Loucy (cell line): ENCODE data around the gene SEMA5A.

ENCODE experiments used
- H2AFZ ChIP-seq: fragments of 200-600 bp; sonication (generic); 2 replicates; pipeline ENCODE4 v1.6.0; 2016; ENCODE audit warnings: antibody characterized with exemption, mild to moderate bottlenecking, low read length, moderate library complexity
- H3F3A ChIP-seq: fragments of 200-600 bp; 2 replicates; pipeline ENCODE4 v1.6.0; 2016; ENCODE audit warnings: antibody characterized with exemption, low read depth, mild to moderate bottlenecking
- H3K27me3 ChIP-seq: fragments of 200-600 bp; sonication (generic); 2 replicates; pipeline ENCODE4 v1.6.1; 2014; ENCODE audit warnings: low read length, mild to moderate bottlenecking; ENCODE audit not compliant: insufficient read depth, poor library complexity, severe bottlenecking
- H3K36me3 ChIP-seq: fragments of 200-600 bp; sonication (generic); 2 replicates; pipeline ENCODE4 v1.6.1; 2016; ENCODE audit warnings: low read length; ENCODE audit not compliant: insufficient read depth
- H3K4me1 ChIP-seq: fragments of 200-600 bp; sonication (generic); 2 replicates; pipeline ENCODE4 v1.5.1; 2014; ENCODE audit warnings: low read length, mild to moderate bottlenecking; ENCODE audit not compliant: insufficient read depth, poor library complexity, severe bottlenecking
- H3K4me2 ChIP-seq: fragments of 200-600 bp; sonication (generic); 2 replicates; pipeline ENCODE4 v1.6.0; 2014; ENCODE audit warnings: antibody characterized with exemption, low read length, low read depth, mild to moderate bottlenecking; ENCODE audit not compliant: poor library complexity, severe bottlenecking
- H3K4me3 ChIP-seq: fragments of 200-600 bp; sonication (generic); 2 replicates; pipeline ENCODE4 v1.5.1; 2014; ENCODE audit warnings: low read length, mild to moderate bottlenecking, mixed read lengths; ENCODE audit not compliant: poor library complexity, severe bottlenecking
- H3K79me2 ChIP-seq: fragments of 200-600 bp; sonication (generic); 2 replicates; pipeline ENCODE4 v1.6.1; 2014; ENCODE audit warnings: low read length; ENCODE audit not compliant: insufficient read depth
- H3K9ac ChIP-seq: fragments of 200-600 bp; sonication (generic); 2 replicates; pipeline ENCODE4 v1.6.0; 2014; ENCODE audit warnings: mild to moderate bottlenecking, low read depth, low read length, moderate library complexity; ENCODE audit not compliant: poor library complexity, severe bottlenecking
- H3K9me2 ChIP-seq: fragments of 200-600 bp; sonication (generic); replicated peaks from 2 replicates; pipeline ENCODE4 v1.6.1; 2016; ENCODE audit warnings: low read depth, low read length, mixed read lengths
- H3K9me3 ChIP-seq: fragments of 200-600 bp; sonication (generic); 2 replicates; pipeline ENCODE4 v1.6.1; 2014; ENCODE audit warnings: mild to moderate bottlenecking, antibody characterized with exemption, low read length, low read depth; ENCODE audit not compliant: insufficient read depth
- H4K20me1 ChIP-seq: fragments of 200-600 bp; sonication (generic); 2 replicates; pipeline ENCODE4 v1.6.0; 2014; ENCODE audit warnings: antibody characterized with exemption, low read length, mild to moderate bottlenecking; ENCODE audit not compliant: insufficient read depth, poor library complexity, severe bottlenecking
- CTCF ChIP-seq: fragments of 200-600 bp; sonication (generic); conservative IDR thresholded peaks from 2 replicates; pipeline ENCODE4 v1.5.1; 2014; ENCODE audit warnings: mild to moderate bottlenecking, antibody characterized with exemption, low read length
- EZH2phosphoT487 ChIP-seq: fragments of 200-600 bp; IDR thresholded peaks from 2 replicates; pipeline ENCODE4 v1.6.1; 2018; ENCODE audit warnings: antibody characterized with exemption, mild to moderate bottlenecking, moderate library complexity, borderline replicate concordance

The SEMA5A gene

DNA sequence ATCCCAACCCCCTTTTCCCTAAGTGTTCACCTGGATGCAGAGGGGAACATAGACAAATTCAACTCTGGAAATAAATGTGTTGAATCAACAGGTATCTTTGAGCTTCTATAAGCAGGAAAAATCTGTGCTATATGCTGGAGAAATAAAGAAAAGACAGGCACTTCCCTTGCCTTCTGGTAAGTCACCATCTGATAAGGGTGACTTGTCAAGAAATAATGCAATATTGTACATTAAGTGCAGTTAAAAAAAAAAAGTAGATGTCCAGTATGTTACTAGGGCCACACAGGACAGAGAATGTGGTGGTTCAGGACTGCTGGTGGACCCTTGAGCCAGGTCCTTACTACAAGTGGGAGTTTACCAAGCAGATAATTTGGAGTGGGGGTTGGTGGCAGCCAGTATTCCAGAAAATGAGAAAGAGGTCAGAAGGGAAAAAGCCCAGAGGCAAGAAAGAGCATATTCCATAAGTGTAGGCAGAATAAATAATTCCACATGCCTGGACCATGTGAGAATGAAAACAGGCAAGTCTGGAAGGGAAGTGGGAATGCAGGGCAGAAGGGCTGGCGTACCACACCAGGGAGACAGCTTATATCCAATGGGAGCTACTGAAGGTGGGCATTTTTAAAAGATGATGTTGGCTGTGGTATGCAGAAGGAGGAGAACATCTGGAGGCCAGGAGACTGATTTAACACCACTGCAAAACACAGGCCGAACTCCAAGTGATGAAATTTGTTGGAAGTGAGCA lies 209.9 kb downstream of the SEMA5A start:
- no peaks in the 10 kb centered on the region; the same call in 1 of the 2 replicates for H3K9me3 ChIP-seq
- no peaks in the 10 kb centered on the region for H3K27me3 ChIP-seq
- no peaks in the 10 kb centered on the region for H3F3A ChIP-seq
- H4K20me1 ChIP-seq, result no peaks in the 10 kb centered on the region
- H3K4me2 ChIP-seq, result no peak overlapping the region
- TF ChIP-seq EZH2phosphoT487 (no peak), CTCF (no peak)
- H3K79me2 ChIP-seq, result no peaks in the 10 kb centered on the region
- H3K4me3 ChIP-seq, result no peak overlapping the region
- no peaks in the 10 kb centered on the region for H3K36me3 ChIP-seq
- no peak overlapping the region for H2AFZ ChIP-seq
- no peaks in the 10 kb centered on the region for H3K4me1 ChIP-seq
- no peaks in the 10 kb centered on the region for H3K9me2 ChIP-seq
- no peak overlapping the region for H3K9ac ChIP-seq

DNA sequence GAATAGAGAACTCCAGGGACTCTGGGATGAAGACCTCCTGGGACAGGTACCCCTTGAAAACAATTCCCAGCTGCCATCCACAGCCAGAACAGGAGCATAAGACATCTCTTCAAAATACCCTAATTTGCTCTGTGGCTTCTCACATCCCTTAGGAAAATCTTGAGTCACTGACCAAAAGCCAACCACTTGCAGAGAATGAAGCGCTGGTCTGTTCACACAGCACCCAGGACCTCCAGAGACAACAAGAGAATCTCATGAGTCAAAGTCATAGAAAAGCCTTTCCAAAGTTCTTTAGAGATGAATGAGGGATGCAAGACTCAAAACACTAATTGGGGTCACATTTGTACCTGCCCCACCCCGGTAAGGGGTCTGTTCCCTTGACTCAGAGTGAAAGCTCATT lies 210.6 kb downstream of the SEMA5A start:
- Histone ChIP-seq H3K9ac (no peak overlapping the region), H2AFZ (no peak overlapping the region), H3K9me2 (no peaks in the 10 kb centered on the region), H3K4me2 (no peak overlapping the region), H3F3A (no peaks in the 10 kb centered on the region), H3K9me3 (no peaks in the 10 kb centered on the region; the same call in 1 of the 2 replicates), H3K79me2 (no peaks in the 10 kb centered on the region), H3K27me3 (no peaks in the 10 kb centered on the region), H3K4me1 (no peaks in the 10 kb centered on the region), H3K4me3 (no peak overlapping the region), H4K20me1 (no peaks in the 10 kb centered on the region), H3K36me3 (no peaks in the 10 kb centered on the region)
- TF ChIP-seq EZH2phosphoT487 (no peak), CTCF (no peak)

DNA sequence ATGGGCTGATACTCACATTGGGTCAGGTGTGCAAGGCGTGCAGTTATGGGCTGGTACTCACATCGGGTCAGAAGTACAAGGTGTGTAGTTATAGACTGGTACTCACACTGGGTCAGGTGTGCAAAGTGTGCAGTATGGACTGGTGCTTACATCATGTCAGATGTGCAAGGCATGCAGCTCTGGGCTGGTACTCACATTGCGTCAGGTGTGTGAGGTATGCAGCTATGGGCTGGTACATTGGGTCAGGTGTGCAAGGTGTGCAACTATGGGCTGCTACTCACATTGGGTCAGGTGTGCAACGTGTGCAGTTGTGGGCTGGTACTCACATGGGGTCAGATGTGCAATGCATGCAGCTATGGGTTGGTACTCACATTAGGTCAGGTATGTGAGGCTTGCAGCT lies 213.8 kb downstream of the SEMA5A start:
- H3K9me2 ChIP-seq, result no peaks in the 10 kb centered on the region
- no peaks in the 10 kb centered on the region for H3K4me1 ChIP-seq
- no peaks in the 10 kb centered on the region for H4K20me1 ChIP-seq
- no peaks in the 10 kb centered on the region for H3K27me3 ChIP-seq
- H3K4me3 ChIP-seq, result no peak overlapping the region
- no peaks in the 10 kb centered on the region for H3K79me2 ChIP-seq
- no peaks in the 10 kb centered on the region for H3F3A ChIP-seq
- no peak overlapping the region for H2AFZ ChIP-seq
- no peaks in the 10 kb centered on the region for H3K9me3 ChIP-seq
- no peak overlapping the region for H3K4me2 ChIP-seq
- no peak overlapping the region for H3K9ac ChIP-seq
- H3K36me3 ChIP-seq, result no peaks in the 10 kb centered on the region
- TF ChIP-seq CTCF, result no peak
- TF ChIP-seq EZH2phosphoT487, result no peak
